ENCODE results near the gene KCNG2. TPM values are rescaled to one million over a fixed set of nuclear protein-coding genes. Genes with fewer than 3 reads are reported as not detected.

The KCNG2 gene
- total and polyA plus RNA-seq, 2 donors (not counting 1 experiment from before 2014, with no cell fraction given): not detected

DNA sequence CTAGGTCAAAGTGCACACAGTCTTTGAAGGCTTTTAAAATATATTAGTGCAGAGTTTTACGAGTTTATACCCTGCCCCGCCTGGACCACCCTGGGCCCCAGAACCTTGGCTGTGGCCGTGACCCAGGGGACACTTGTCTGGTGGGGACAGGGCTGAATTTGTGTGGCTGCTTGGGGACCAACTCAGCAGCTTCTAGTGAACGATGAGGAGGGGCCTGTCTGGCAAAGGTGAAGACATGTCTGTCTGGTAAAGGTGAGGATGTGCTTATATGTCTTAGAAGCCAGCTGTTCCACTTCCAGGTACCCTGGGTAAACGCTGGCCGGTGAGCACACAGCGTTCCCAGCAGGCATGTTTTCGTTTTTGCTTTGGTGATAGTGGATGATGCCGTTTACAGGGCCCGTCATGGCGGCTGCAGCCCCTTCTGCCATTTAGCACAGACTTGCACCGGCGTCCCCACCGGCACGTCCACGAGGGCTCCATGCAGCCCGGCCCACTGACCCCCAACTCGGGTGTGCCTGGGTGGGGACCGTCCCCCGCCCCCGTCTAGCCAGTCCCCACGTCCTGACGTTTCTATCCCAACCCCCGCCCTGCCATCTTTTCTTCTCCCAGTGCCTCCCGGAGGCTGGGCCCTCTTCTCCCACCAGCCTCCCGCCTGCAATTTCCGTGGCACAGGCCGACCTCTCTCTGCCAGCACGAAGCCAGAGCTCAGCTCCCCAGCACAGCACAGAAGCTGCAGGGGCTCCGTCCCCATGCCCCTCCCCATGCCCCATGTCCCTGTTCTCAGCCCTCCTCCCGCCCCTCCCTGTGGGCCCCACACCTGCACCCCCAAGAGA is 85.9 kb downstream of the KCNG2 start:
- Mint-ChIP-seq H3K9me3 (ENCODE audit: insufficient read depth) (peaks cover 3% of the 10 kb centered on the region), H3K4me3 (no peak overlapping the region), H3K27ac (no peak overlapping the region), H3K4me1 (no peaks in the 10 kb centered on the region), H3K27me3 (no peaks in the 10 kb centered on the region)
- no peak overlapping the region for H3K9ac ChIP-seq (ENCODE audit: low read length)
- 93% methylated on average over 27 of the region's 31 CpGs for WGBS (ENCODE audit: insufficient coverage)
- no peaks in the 10 kb centered on the region for H4K20me1 ChIP-seq (ENCODE audit: control insufficient read depth, insufficient read depth, low read length, poor library complexity, severe bottlenecking)
- H2AFZ ChIP-seq (ENCODE audit: insufficient read depth, low read depth, low read length, poor library complexity, severe bottlenecking): no peak overlapping the region
- H3K9me3 ChIP-seq (ENCODE audit: control extremely low read depth in 1 of 3, control insufficient read depth in 2 of 3, insufficient read depth in 1 of 3, low read length in 2 of 3): peaks cover 0 to 44% (median 3%) of the 10 kb centered on the region in 3 donors
- intact Hi-C loops (cut with micrococcal nuclease): no loop called here
- CTCF ChIA-PET: no interaction called here
- H3K27ac ChIP-seq (ENCODE audit: low read length in 2 of 2): no peak overlapping the region
- H3K36me3 ChIP-seq (replicated peaks in 1 of 2; ENCODE audit: control extremely low read depth in 1 of 2, control insufficient read depth in 1 of 2, extremely low read depth in 1 of 2, insufficient read depth in 2 of 2, low read length in 1 of 2): no peaks in the 10 kb centered on the region
- POLR2A ChIA-PET: no interaction called here
- no peak for ATAC-seq (ENCODE audit: low read depth)
- DNase-seq: no peak
- no peaks in the 10 kb centered on the region for H3K4me1 ChIP-seq (ENCODE audit: control insufficient read depth in 2 of 2, insufficient read depth in 2 of 2, low read length in 2 of 2)
- no peaks in the 10 kb centered on the region for H3K27me3 ChIP-seq (replicated peaks in 1 of 4; ENCODE audit: control extremely low read depth in 1 of 4, control insufficient read depth in 3 of 4, insufficient read depth in 4 of 4, low read length in 3 of 4)
- no peak overlapping the region for H3K4me2 ChIP-seq (replicated peaks; ENCODE audit: low read depth, low read length, poor library complexity, severe bottlenecking)
- H3K4me3 ChIP-seq (ENCODE audit: control extremely low read depth in 1 of 5, extremely low read depth in 1 of 5, insufficient read depth in 1 of 5, low read depth in 2 of 5, low read length in 4 of 5): no peak overlapping the region
- TF ChIP-seq, protein P1, sequence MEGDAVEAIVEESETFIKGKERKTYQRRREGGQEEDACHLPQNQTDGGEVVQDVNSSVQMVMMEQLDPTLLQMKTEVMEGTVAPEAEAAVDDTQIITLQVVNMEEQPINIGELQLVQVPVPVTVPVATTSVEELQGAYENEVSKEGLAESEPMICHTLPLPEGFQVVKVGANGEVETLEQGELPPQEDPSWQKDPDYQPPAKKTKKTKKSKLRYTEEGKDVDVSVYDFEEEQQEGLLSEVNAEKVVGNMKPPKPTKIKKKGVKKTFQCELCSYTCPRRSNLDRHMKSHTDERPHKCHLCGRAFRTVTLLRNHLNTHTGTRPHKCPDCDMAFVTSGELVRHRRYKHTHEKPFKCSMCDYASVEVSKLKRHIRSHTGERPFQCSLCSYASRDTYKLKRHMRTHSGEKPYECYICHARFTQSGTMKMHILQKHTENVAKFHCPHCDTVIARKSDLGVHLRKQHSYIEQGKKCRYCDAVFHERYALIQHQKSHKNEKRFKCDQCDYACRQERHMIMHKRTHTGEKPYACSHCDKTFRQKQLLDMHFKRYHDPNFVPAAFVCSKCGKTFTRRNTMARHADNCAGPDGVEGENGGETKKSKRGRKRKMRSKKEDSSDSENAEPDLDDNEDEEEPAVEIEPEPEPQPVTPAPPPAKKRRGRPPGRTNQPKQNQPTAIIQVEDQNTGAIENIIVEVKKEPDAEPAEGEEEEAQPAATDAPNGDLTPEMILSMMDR (IDR thresholded peaks at IDR 0.05): no peak
- no peak for TF ChIP-seq EZH2 (IDR thresholded peaks at IDR 0.05; ENCODE audit: borderline replicate concordance, insufficient read depth, low read depth, low read length, poor library complexity, severe bottlenecking)
- H3K79me2 ChIP-seq (ENCODE audit: control insufficient read depth, insufficient read depth, low read length): no peaks in the 10 kb centered on the region

- Mint-ChIP-seq H3K27me3 (no peaks in the 10 kb centered on the region), H3K9me3 (ENCODE audit: insufficient read depth) (peaks cover 4% of the 10 kb centered on the region)
These were observed 86.7 kb downstream of the KCNG2 start for GRCh38 chr18:79884294-79884962.

More at GRCh38 chr18:79884294-79884962, 86.7 kb downstream of the KCNG2 start:
- 87% methylated on average over 24 of the region's 29 CpGs for WGBS (ENCODE audit: insufficient coverage)
- H3K79me2 ChIP-seq (ENCODE audit: control insufficient read depth, insufficient read depth, low read length): no peaks in the 10 kb centered on the region
- Mint-ChIP-seq H3K4me1 (no peaks in the 10 kb centered on the region), H3K4me3 (no peak overlapping the region), H3K27ac (no peak overlapping the region)
- H3K4me1 ChIP-seq (ENCODE audit: control insufficient read depth in 2 of 2, insufficient read depth in 2 of 2, low read length in 2 of 2): no peaks in the 10 kb centered on the region
- DNase-seq (no peak), ATAC-seq (ENCODE audit: low read depth) (no peak)
- no peak overlapping the region for H3K4me3 ChIP-seq (ENCODE audit: control extremely low read depth in 1 of 5, extremely low read depth in 1 of 5, insufficient read depth in 1 of 5, low read depth in 2 of 5, low read length in 4 of 5)
- POLR2A ChIA-PET: no interaction called here
- no peak overlapping the region for H2AFZ ChIP-seq (ENCODE audit: insufficient read depth, low read depth, low read length, poor library complexity, severe bottlenecking)
- intact Hi-C loops (cut with micrococcal nuclease): no loop called here
- no peak overlapping the region for H3K9ac ChIP-seq (ENCODE audit: low read length)
- CTCF ChIA-PET: no interaction called here
- no peak overlapping the region for H3K4me2 ChIP-seq (replicated peaks; ENCODE audit: low read depth, low read length, poor library complexity, severe bottlenecking)
- no peaks in the 10 kb centered on the region for H3K36me3 ChIP-seq (replicated peaks in 1 of 2; ENCODE audit: control extremely low read depth in 1 of 2, control insufficient read depth in 1 of 2, extremely low read depth in 1 of 2, insufficient read depth in 2 of 2, low read length in 1 of 2)
- H3K9me3 ChIP-seq (ENCODE audit: control extremely low read depth in 1 of 3, control insufficient read depth in 2 of 3, insufficient read depth in 1 of 3, low read length in 2 of 3): peaks cover 0 to 42% (median 8%) of the 10 kb centered on the region in 3 donors
- no peaks in the 10 kb centered on the region for H3K27me3 ChIP-seq (replicated peaks in 1 of 4; ENCODE audit: control extremely low read depth in 1 of 4, control insufficient read depth in 3 of 4, insufficient read depth in 4 of 4, low read length in 3 of 4)
- H3K27ac ChIP-seq (ENCODE audit: low read length in 2 of 2): no peak overlapping the region
- TF ChIP-seq, protein P1 (IDR thresholded peaks at IDR 0.05): no peak
- TF ChIP-seq EZH2 (IDR thresholded peaks at IDR 0.05; ENCODE audit: borderline replicate concordance, insufficient read depth, low read depth, low read length, poor library complexity, severe bottlenecking): no peak
- H4K20me1 ChIP-seq (ENCODE audit: control insufficient read depth, insufficient read depth, low read length, poor library complexity, severe bottlenecking): no peaks in the 10 kb centered on the region
